Spleen (tissue), 11 donors: ENCODE data around the gene NDE1. TPM values are rescaled to one million over a fixed set of nuclear protein-coding genes. Genes with fewer than 3 reads are reported as not detected.
A peak's percentile ranks its signal among the peaks of the same experiment; 100 is the strongest.

ENCODE experiments used
- DNase-seq: peaks from one replicate; pipeline ENCODE4 v3.0.0-alpha.2; 2020
- H3K27ac ChIP-seq, 8 donors: fragments of 200-600 bp; sonication (generic) in 7 of 8; 1 replicate in 4 of 8; 2 replicates in 4 of 8; pipeline versions ENCODE4 v1.5.0 to v1.8.0; 2016 to 2021; ENCODE audit warnings: inconsistent platforms in 4 of 8, mild to moderate bottlenecking in 4 of 8, moderate library complexity in 1 of 8
- H3K27me3 ChIP-seq, 7 donors: fragments of 200-600 bp; sonication (generic) in 6 of 7; replicated peaks in 1 of 7; 1 replicate in 4 of 7; 2 replicates in 3 of 7; pipeline versions ENCODE4 v1.5.0 to v1.8.0; 2016 to 2021; ENCODE audit warnings: inconsistent platforms in 3 of 7, mild to moderate bottlenecking in 1 of 7
- H3K36me3 ChIP-seq, 6 donors: fragments of 200-600 bp; sonication (generic) in 5 of 6; 1 replicate in 4 of 6; 2 replicates in 2 of 6; pipeline versions ENCODE4 v1.5.0 to v1.8.0; 2016 to 2021; ENCODE audit warnings: inconsistent platforms in 2 of 6
- H3K4me1 ChIP-seq, 6 donors: fragments of 200-600 bp; sonication (generic) in 5 of 6; 1 replicate in 3 of 6; 2 replicates in 3 of 6; pipeline versions ENCODE4 v1.5.0 to v1.8.0; 2016 to 2021; ENCODE audit warnings: inconsistent platforms in 3 of 6
- H3K4me3 ChIP-seq, 8 donors: fragments of 200-600 bp; sonication (generic) in 7 of 8; 1 replicate in 4 of 8; 2 replicates in 4 of 8; pipeline versions ENCODE4 v1.5.0 to v1.8.0; 2016 to 2021; ENCODE audit warnings: inconsistent platforms in 4 of 8, mild to moderate bottlenecking in 4 of 8, moderate library complexity in 2 of 8
- H3K9me3 ChIP-seq, 8 donors: fragments of 200-600 bp; sonication (generic) in 7 of 8; 1 replicate in 4 of 8; 2 replicates in 4 of 8; pipeline versions ENCODE4 v1.5.0 to v1.8.0; 2016 to 2021; ENCODE audit warnings: inconsistent platforms in 4 of 8
- CTCF ChIP-seq, 11 experiments: fragments of 200-600 bp in 7 of 11; fragments of 450-650 bp in 4 of 11; sonication (generic) in 4 of 11; IDR thresholded peaks in 8 of 11; conservative IDR thresholded peaks in 3 of 11; 1 replicate in 7 of 11; 2 replicates in 4 of 11; pipeline versions ENCODE4 v1.4.0 to v1.8.0; 2016 to 2021; ENCODE audit warnings: antibody characterized with exemption in 11 of 11, inconsistent platforms in 4 of 11, mild to moderate bottlenecking in 1 of 11
- POLR2A ChIP-seq, 3 donors: fragments of 450-650 bp; IDR thresholded peaks; one replicate each; pipeline ENCODE4 v1.5.1; 2017; ENCODE audit warnings: antibody characterized with exemption in 3 of 3, mild to moderate bottlenecking in 1 of 3
- POLR2AphosphoS5 ChIP-seq, 3 donors: sonication (generic); formaldehyde crosslinking; IDR thresholded peaks; one replicate each; pipeline ENCODE4 v1.5.1; 2017; ENCODE audit warnings: antibody characterized with exemption in 3 of 3
- WGBS, 5 donors: extraction: QIAGEN DNeasy Blood & Tissue Kit in 3 of 5; methylation state at CpG; one replicate each; pipeline versions ENCODE4 v1.1.5 to v1.1.7; 2013 to 2018; 5-methylcytosine and 5-hydroxymethylcytosine counted together
- intact Hi-C: fragments of 100-400 bp; cut with DNase I; formaldehyde crosslinking; loops from one replicate; pipeline ENCODE4 v1.15.0; 2023; ENCODE audit warnings: low total_unique reads
- polyA plus RNA-seq, 3 donors: library from polyadenylated mRNA; stranded (reverse); fragments of 200-250 nt; gene quantifications; one replicate each; pipeline ENCODE4 v1.2.1, GENCODE V29; 2013
- total RNA-seq, 7 donors: library from RNA; depleted of rRNA in 3 of 7; stranded (reverse); fragments of >200 nt in 3 of 7; fragmentation: NEBNext Ultra II Directional in 4 of 7; extraction: Animal tissue kit (Norgen Biotek cat#: 25700) in 4 of 7; gene quantifications; one replicate each; pipeline versions ENCODE4 v1.1.0 to v1.2.1, GENCODE V29; 2016 to 2021
- donor health status: healthy with polysubstance abuse.
- donor health status: DM: no; HTN: no; CAD: no; lungs with moderate emphysema.
- donor health status: DM: no; HTN: no; CAD: no.
- donor health status: Bipolar disorder and iron deficiency.
- donor health status: healthy.
- donor health status: DM: no; HTN: no; CAD: no.
- donor health status: DM: yes; HTN: yes; CAD: no.

The NDE1 gene
- total and polyA plus RNA-seq, 10 donors: 8.7 to 69.6 (median 57.5) TPM

- Histone ChIP-seq H3K4me1 (peaks cover 46 to 91% (median 76%) of the 10 kb centered on the region in 6 donors), H3K4me3 (peak overlapping the region in 1 of 8 donors; percentile 41), H3K9me3 (no peaks in the 10 kb centered on the region), H3K27me3 (no peaks in the 10 kb centered on the region), H3K36me3 (peaks cover 0 to 64% (median 46%) of the 10 kb centered on the region in 6 donors), H3K27ac (peak overlapping the region; percentile 43 to 100 (median 98))
- TF ChIP-seq POLR2AphosphoS5 (IDR thresholded peaks at IDR 0.05) (peak in 2 of 3 donors; percentile 19 to 29), POLR2A (IDR thresholded peaks at IDR 0.05) (no peak)
- 63 to 73% (median 66%) methylated on average over 11 of the region's 11 CpGs for WGBS, 5 donors
- intact Hi-C loops: no loop called here
- DNase-seq: peak; percentile 80
These were observed 10.9 kb upstream of the NDE1 start for GRCh38 chr16:15639061-15639568.

- no peak for DNase-seq
- TF ChIP-seq POLR2AphosphoS5 (IDR thresholded peaks at IDR 0.05): no peak
- no peak for TF ChIP-seq POLR2A (IDR thresholded peaks at IDR 0.05)
- no peak for TF ChIP-seq CTCF (IDR thresholded peaks at IDR 0.05 in 8 of 11, conservative IDR thresholded peaks at IDR 0.05 in 3 of 11)
- H3K4me1 ChIP-seq: peaks cover 43 to 79% (median 68%) of the 10 kb centered on the region in 6 donors
- no peaks in the 10 kb centered on the region for H3K9me3 ChIP-seq
- no peaks in the 10 kb centered on the region for H3K27me3 ChIP-seq
- peaks cover 0 to 45% (median 29%) of the 10 kb centered on the region in 6 donors for H3K36me3 ChIP-seq
- 63 to 73% (median 70%) methylated on average over 4 of the region's 4 CpGs for WGBS, 5 donors
- peak overlapping the region in 7 of 8 donors; percentile 18 to 100 (median 99) for H3K27ac ChIP-seq
- intact Hi-C loops: no loop called here
- H3K4me3 ChIP-seq: peak overlapping the region in 5 of 8 donors; percentile 84 to 90 (median 88)
These were observed 9.1 kb upstream of the NDE1 start for GRCh38 chr16:15640966-15641365.

- H3K9me3 ChIP-seq: no peaks in the 10 kb centered on the region
- H3K27ac ChIP-seq: peak overlapping the region; percentile 95 to 100 (median 99)
- H3K27me3 ChIP-seq: no peaks in the 10 kb centered on the region
- 18 to 22% (median 19%) methylated on average over 15 of the region's 15 CpGs for WGBS, 5 donors
- peak overlapping the region; percentile 59 to 92 (median 86) for H3K4me3 ChIP-seq
- peaks cover 0 to 36% (median 22%) of the 10 kb centered on the region in 6 donors for H3K36me3 ChIP-seq
- H3K4me1 ChIP-seq: peaks cover 33 to 69% (median 61%) of the 10 kb centered on the region in 6 donors
- TF ChIP-seq CTCF (IDR thresholded peaks at IDR 0.05 in 8 of 11, conservative IDR thresholded peaks at IDR 0.05 in 3 of 11) (no peak), POLR2A (IDR thresholded peaks at IDR 0.05) (peak in 1 of 3 donors; percentile 20)
- no peak for DNase-seq
- intact Hi-C loops: no loop called here
These were observed 8.1 kb upstream of the NDE1 start for GRCh38 chr16:15641753-15642556.

GRCh38 chr16:15642557-15643047 lies 7.4 kb upstream of the NDE1 start:
- H3K9me3 ChIP-seq: no peaks in the 10 kb centered on the region
- intact Hi-C loops: no loop called here
- DNase-seq: peak; percentile 96

More at GRCh38 chr16:15642557-15643047, 7.4 kb upstream of the NDE1 start:
- peak overlapping the region; percentile 59 to 92 (median 86) for H3K4me3 ChIP-seq
- WGBS, 5 donors: 0 to 1% (median 0%) methylated on average over 13 to 23 of the region's 23 CpGs
- TF ChIP-seq POLR2A (IDR thresholded peaks at IDR 0.05): peak in 1 of 3 donors; percentile 64
- peak in 1 of 3 donors; percentile 79 for TF ChIP-seq POLR2AphosphoS5 (IDR thresholded peaks at IDR 0.05)
- peak in 10 of 11 experiments; percentile 23 to 68 (median 56) for TF ChIP-seq CTCF (IDR thresholded peaks at IDR 0.05 in 8 of 11, conservative IDR thresholded peaks at IDR 0.05 in 3 of 11)
- peak overlapping the region; percentile 95 to 100 (median 99) for H3K27ac ChIP-seq
- H3K4me1 ChIP-seq: peaks cover 32 to 62% (median 55%) of the 10 kb centered on the region in 6 donors
- H3K36me3 ChIP-seq: peaks cover 0 to 29% (median 15%) of the 10 kb centered on the region in 6 donors
- no peaks in the 10 kb centered on the region for H3K27me3 ChIP-seq
